K562 (cell line): ENCODE data around the gene PRR29. TPM values are rescaled to one million over a fixed set of nuclear protein-coding genes. Genes with fewer than 3 reads are reported as not detected.

ENCODE experiments used
- ATAC-seq: fragments of 200-7000 bp; cut with Tn5 transposase; 3 replicates; pipeline ENCODE4 v1.9.1; 2020; ENCODE audit warnings: moderate library complexity
- BruUV-seq: library from RNA; stranded (reverse); fragments of 400-500 nt; replicated peaks from 2 replicates; lab custom pipeline; 2021; lab: Mats Ljungman, UMichigan
- CTCF ChIA-PET: fragments of 300-600 bp; formaldehyde crosslinking; extraction: SDS; loops from one replicate; lab custom pipeline; 2021; ENCODE audit warnings: low intra/inter-chr PET ratio; lab: Yijun Ruan, JAX
- POLR2A ChIA-PET: fragments of 300-600, 350-650 bp; sonication (Branson Sonifier 250); formaldehyde crosslinking; extraction: SDS; loops from one replicate; lab custom pipeline; 2021; ENCODE audit warnings: antibody characterized with exemption, inconsistent platforms; lab: Yijun Ruan, JAX
- DNase-seq, 4 experiments: peaks; one replicate each; pipeline versions ENCODE4 v3.0.0 to v3.0.0-alpha.2; 2011 to 2018; ENCODE audit warnings: low spot score in 3 of 4, mixed read lengths in 3 of 4; ENCODE audit errors: extremely low read depth in 1 of 4
- FAIRE-seq: peaks from 2 replicates; lab custom pipeline; 2011; peaks lifted over from hg19 to GRCh38; lab: Jason Lieb, UNC
- H2AFZ ChIP-seq: 2 replicates; pipeline ENCODE4 v1.6.0; 2011; ENCODE audit warnings: low read depth, low read length, control low read depth, inconsistent platforms
- H3K27ac ChIP-seq: fragments of 200-600 bp; 3 replicates; pipeline ENCODE4 v1.8.0; 2011; ENCODE audit warnings: low read depth, mild to moderate bottlenecking, control low read depth, inconsistent platforms, low read length, moderate library complexity, mixed read lengths; ENCODE audit errors: extremely low read depth
- H3K27me3 ChIP-seq, 2 experiments: fragments of 300-600 bp in 1 of 2; 2 replicates in 1 of 2; 3 replicates in 1 of 2; pipeline versions ENCODE4 v1.6.0 to v1.8.0; 2011; ENCODE audit warnings: inconsistent platforms in 2 of 2, low read length in 2 of 2, mild to moderate bottlenecking in 1 of 2, mixed read lengths in 1 of 2, moderate library complexity in 1 of 2; ENCODE audit not compliant: control insufficient read depth in 2 of 2, insufficient read depth in 2 of 2
- H3K36me3 ChIP-seq: fragments of 300-600 bp; 3 replicates; pipeline ENCODE4 v1.8.0; 2011; ENCODE audit warnings: mild to moderate bottlenecking, low read length, inconsistent platforms; ENCODE audit not compliant: control insufficient read depth, insufficient read depth
- H3K4me1 ChIP-seq, 2 experiments: fragments of 200-600 bp in 1 of 2; replicated peaks in 1 of 2; 2 replicates in 1 of 2; 3 replicates in 1 of 2; pipeline versions ENCODE4 v1.5.1 to v1.8.0; 2011; ENCODE audit warnings: inconsistent platforms in 2 of 2, low read length in 2 of 2, mild to moderate bottlenecking in 1 of 2, mixed read lengths in 1 of 2, moderate library complexity in 1 of 2; ENCODE audit not compliant: control insufficient read depth in 2 of 2, insufficient read depth in 2 of 2
- H3K4me2 ChIP-seq: 2 replicates; pipeline ENCODE4 v1.6.1; 2011; ENCODE audit warnings: low read length, control low read depth, inconsistent platforms, mixed read lengths; ENCODE audit not compliant: insufficient read depth
- H3K4me3 ChIP-seq: fragments of 200-600 bp; sonication (generic), shearing (Covaris generic); 2 replicates; pipeline ENCODE4 v1.5.1; 2016; ENCODE audit warnings: control low read depth, inconsistent platforms
- H3K79me2 ChIP-seq: fragments of 200-600 bp; 3 replicates; pipeline ENCODE4 v1.8.0; 2011; ENCODE audit warnings: low read length, inconsistent platforms; ENCODE audit not compliant: control insufficient read depth, insufficient read depth
- H3K9ac ChIP-seq, 2 experiments: 2 replicates each; pipeline versions ENCODE4 v1.6.0 to v1.6.1; 2011; ENCODE audit warnings: low read depth in 2 of 2, low read length in 2 of 2, control low read depth in 1 of 2, inconsistent platforms in 1 of 2, mild to moderate bottlenecking in 1 of 2, mixed read lengths in 1 of 2; ENCODE audit not compliant: insufficient read depth in 1 of 2
- H3K9me1 ChIP-seq: one replicate; pipeline ENCODE4 v1.6.0; 2011; ENCODE audit warnings: inconsistent platforms, mild to moderate bottlenecking, low read length, moderate library complexity; ENCODE audit not compliant: control insufficient read depth, insufficient read depth
- H3K9me3 ChIP-seq: replicated peaks from 2 replicates; pipeline ENCODE4 v1.5.1; 2011; ENCODE audit warnings: low read depth, low read length, inconsistent platforms; ENCODE audit not compliant: control insufficient read depth, insufficient read depth
- H4K20me1 ChIP-seq: replicated peaks from 2 replicates; pipeline ENCODE4 v1.6.1; 2011; ENCODE audit warnings: low read length, inconsistent platforms, mixed read lengths; ENCODE audit not compliant: control insufficient read depth, insufficient read depth
- CUX1 ChIP-seq: fragments of 200-800 bp; sonication (Bioruptor generic); IDR thresholded peaks from 2 replicates; pipeline ENCODE4 v1.6.1; 2016; ENCODE audit warnings: missing genetic modification characterization, missing compliant biosample characterization
- EP300 ChIP-seq: IDR thresholded peaks from 2 replicates; pipeline ENCODE4 v1.6.1; 2012; ENCODE audit warnings: low read length, improper control_type of control experiment
- JUN ChIP-seq, 2 experiments: sonication (generic) in 1 of 2; formaldehyde crosslinking in 1 of 2; IDR thresholded peaks; 2 replicates each; pipeline versions ENCODE4 v1.6.1 to v1.8.0; 2012 to 2022; ENCODE audit warnings: borderline replicate concordance in 2 of 2, mild to moderate bottlenecking in 2 of 2, improper control_type of control experiment in 1 of 2, low read depth in 1 of 2, low read length in 1 of 2, missing genetic modification reagents in 1 of 2
- SP1 ChIP-seq: sonication (generic); formaldehyde crosslinking; IDR thresholded peaks from 2 replicates; pipeline ENCODE4 v1.8.1; 2022; ENCODE audit warnings: mild to moderate bottlenecking, missing genetic modification reagents
- WGBS: fragments of 100-300 bp; shearing (Covaris generic); methylation state at CpG from one replicate; pipeline ENCODE4 v1.1.6; 2016; ENCODE audit warnings: low coverage, mixed read lengths; ENCODE audit not compliant: insufficient coverage; ENCODE audit errors: missing lambda C conversion rate; 5-methylcytosine and 5-hydroxymethylcytosine counted together
- in situ Hi-C: fragments of 300-500 bp; cut with MboI; formaldehyde crosslinking; loops from 4 replicates; pipeline ENCODE4 v1.15.0; 2018; ENCODE audit warnings: inconsistent platforms, mixed read lengths
- intact Hi-C: fragments of 100-400 bp; cut with micrococcal nuclease; formaldehyde crosslinking; loops from 2 replicates; pipeline ENCODE4 v1.14.2; 2022
- polyA plus RNA-seq, 8 experiments: library from polyadenylated mRNA; depleted of rRNA in 4 of 8; stranded (reverse) in 5 of 8; unstranded in 3 of 8; fragments of >200 nt; fragmentation: Nextera tagmentation in 2 of 8; fragmentation: Illumina TruSeq in 1 of 8; extraction: Ambion mirVana in 2 of 8; extraction: Trizol in 1 of 8; gene quantifications; 2 replicates each; pipeline versions ENCODE4 v1.2.1 to v1.2.3, GENCODE V29; 2011 to 2014; ENCODE audit warnings: inconsistent platforms in 1 of 8, missing spikeins in 1 of 8
- total RNA-seq, 7 experiments: library from RNA; depleted of rRNA in 6 of 7; stranded (reverse); fragments of >200 nt in 6 of 7; fragmentation: Illumina TruSeq in 2 of 7; extraction: Trizol in 2 of 7; gene quantifications; 2 replicates each; pipeline versions ENCODE4 v1.2.1 to v1.2.3, GENCODE V29; 2011 to 2021; ENCODE audit warnings: low replicate concordance in 1 of 7
- TF ChIP-seq, protein P1 (sequence below): fragments of 450-650 bp; formaldehyde crosslinking; IDR thresholded peaks from 2 replicates; pipeline ENCODE4 v1.4.0; 2022; ENCODE audit warnings: mild to moderate bottlenecking, moderate library complexity
- TF ChIP-seq, protein P2 (sequence below): sonication (generic); formaldehyde crosslinking; IDR thresholded peaks from 2 replicates; pipeline ENCODE4 v1.8.1; 2023; ENCODE audit warnings: mild to moderate bottlenecking, missing genetic modification reagents

PRR29 gene
- total and polyA plus RNA-seq, 9 of the 15 experiments (the other 6 are each of a cell fraction or from before 2014, with no cell fraction given), result 0.08 to 0.58 (median 0.15) TPM; not detected in 5

GRCh38 chr17:63985387-63986140, 12.6 kb upstream of the PRR29 start (continued):
- TF ChIP-seq SP1 (CRISPR knock-in tag), result no peak
- TF ChIP-seq, protein P1, sequence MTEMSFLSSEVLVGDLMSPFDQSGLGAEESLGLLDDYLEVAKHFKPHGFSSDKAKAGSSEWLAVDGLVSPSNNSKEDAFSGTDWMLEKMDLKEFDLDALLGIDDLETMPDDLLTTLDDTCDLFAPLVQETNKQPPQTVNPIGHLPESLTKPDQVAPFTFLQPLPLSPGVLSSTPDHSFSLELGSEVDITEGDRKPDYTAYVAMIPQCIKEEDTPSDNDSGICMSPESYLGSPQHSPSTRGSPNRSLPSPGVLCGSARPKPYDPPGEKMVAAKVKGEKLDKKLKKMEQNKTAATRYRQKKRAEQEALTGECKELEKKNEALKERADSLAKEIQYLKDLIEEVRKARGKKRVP, result no peak

GRCh38 chr17:63986821-63987220, 11.3 kb upstream of the PRR29 start:
- Histone ChIP-seq H4K20me1 (no peaks in the 10 kb centered on the region), H3K27me3 (peaks cover 5 to 17% of the 10 kb centered on the region in 2 experiments; a peak in 4 of 5 replicates), H3K9ac (no peak overlapping the region), H3K36me3 (no peaks in the 10 kb centered on the region), H3K79me2 (no peaks in the 10 kb centered on the region), H3K4me2 (no peak overlapping the region), H3K4me1 (peaks cover 7 to 37% of the 10 kb centered on the region in 2 experiments), H3K4me3 (no peak overlapping the region), H2AFZ (no peak overlapping the region), H3K27ac (no peak overlapping the region), H3K9me3 (no peaks in the 10 kb centered on the region; the same call in none of the 2 replicates), H3K9me1 (no peaks in the 10 kb centered on the region)
- BruUV-seq, result no TSS peak
- no peak for DNase-seq
- ATAC-seq, result no peak
- intact Hi-C loops, result no loop called here
- WGBS, result 50% methylated on average over 3 of the region's 3 CpGs
- FAIRE-seq, result no peak
- ChIA-PET POLR2A (no interaction called here), CTCF (no interaction called here)
- in situ Hi-C loops, result no loop called here
- TF ChIP-seq EP300 (no peak), CUX1 (no peak), JUN (IDR thresholded peaks at IDR 0.05; ENCODE audit: borderline replicate concordance, low read depth, low read length) (no peak), JUN (CRISPR knock-in tag; IDR thresholded peaks at IDR 0.05; ENCODE audit: borderline replicate concordance) (no peak)
- TF ChIP-seq, protein P2, sequence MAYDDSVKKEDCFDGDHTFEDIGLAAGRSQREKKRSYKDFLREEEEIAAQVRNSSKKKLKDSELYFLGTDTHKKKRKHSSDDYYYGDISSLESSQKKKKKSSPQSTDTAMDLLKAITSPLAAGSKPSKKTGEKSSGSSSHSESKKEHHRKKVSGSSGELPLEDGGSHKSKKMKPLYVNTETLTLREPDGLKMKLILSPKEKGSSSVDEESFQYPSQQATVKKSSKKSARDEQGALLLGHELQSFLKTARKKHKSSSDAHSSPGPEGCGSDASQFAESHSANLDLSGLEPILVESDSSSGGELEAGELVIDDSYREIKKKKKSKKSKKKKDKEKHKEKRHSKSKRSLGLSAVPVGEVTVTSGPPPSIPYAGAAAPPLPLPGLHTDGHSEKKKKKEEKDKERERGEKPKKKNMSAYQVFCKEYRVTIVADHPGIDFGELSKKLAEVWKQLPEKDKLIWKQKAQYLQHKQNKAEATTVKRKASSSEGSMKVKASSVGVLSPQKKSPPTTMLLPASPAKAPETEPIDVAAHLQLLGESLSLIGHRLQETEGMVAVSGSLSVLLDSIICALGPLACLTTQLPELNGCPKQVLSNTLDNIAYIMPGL (CRISPR knock-in tag), result no peak
